ENCODE results near the gene FGD6. TPM values are rescaled to one million over a fixed set of nuclear protein-coding genes. Genes with fewer than 3 reads are reported as not detected.
"Not testable (repeated sequence)": the region's sequence is repeated elsewhere in the genome, so short reads cannot be mapped to it uniquely, and the experiment has no call there.

FGD6 gene
- polyA plus RNA-seq, 4 donors = 9.5 to 11.8 (median 10.7) TPM

GRCh38 chr12:95206916-95207315, 10.4 kb downstream of the FGD6 start:
- no peak for DNase-seq (ENCODE audit: low read depth in 4 of 4, low spot score in 2 of 4)

GRCh38 chr12:95205685-95206084, 11.6 kb downstream of the FGD6 start:
- no peak for DNase-seq (ENCODE audit: low read depth in 4 of 4, low spot score in 2 of 4)

GRCh38 chr12:95205016-95205624, 12.1 kb downstream of the FGD6 start:
- no peak for DNase-seq (ENCODE audit: low read depth in 4 of 4, low spot score in 2 of 4)

GRCh38 chr12:95204141-95204866, 13.0 kb downstream of the FGD6 start:
- no peak for DNase-seq (ENCODE audit: low read depth in 4 of 4, low spot score in 2 of 4)

GRCh38 chr12:95203487-95204030, 13.7 kb downstream of the FGD6 start:
- no peak for DNase-seq (ENCODE audit: low read depth in 4 of 4, low spot score in 2 of 4)

GRCh38 chr12:95202691-95203486, 14.4 kb downstream of the FGD6 start:
- no peak for DNase-seq (ENCODE audit: low read depth in 4 of 4, low spot score in 2 of 4)

- DNase-seq (ENCODE audit: low read depth in 4 of 4, low spot score in 2 of 4) = no peak
These were observed 16.1 kb downstream of the FGD6 start for GRCh38 chr12:95201056-95201670.

GRCh38 chr12:95200128-95200894, 17.0 kb downstream of the FGD6 start:
- no peak for DNase-seq (ENCODE audit: low read depth in 4 of 4, low spot score in 2 of 4)

GRCh38 chr12:95198914-95199313, 18.4 kb downstream of the FGD6 start:
- no peak for DNase-seq (ENCODE audit: low read depth in 4 of 4, low spot score in 2 of 4)

- no peak for DNase-seq (ENCODE audit: low read depth in 4 of 4, low spot score in 2 of 4)
These were observed 19.6 kb downstream of the FGD6 start for GRCh38 chr12:95197636-95198035.

GRCh38 chr12:95196875-95197569, 20.2 kb downstream of the FGD6 start:
- DNase-seq (ENCODE audit: low read depth in 4 of 4, low spot score in 2 of 4) = not testable (repeated sequence)

GRCh38 chr12:95195122-95195521, 22.1 kb downstream of the FGD6 start:
- no peak for DNase-seq (ENCODE audit: low read depth in 4 of 4, low spot score in 2 of 4)

GRCh38 chr12:95193139-95193538, 24.1 kb downstream of the FGD6 start:
- no peak for DNase-seq (ENCODE audit: low read depth in 4 of 4, low spot score in 2 of 4)

- no peak for DNase-seq (ENCODE audit: low read depth in 4 of 4, low spot score in 2 of 4)
These were observed 25.0 kb downstream of the FGD6 start for GRCh38 chr12:95192271-95192670.

- no peak for DNase-seq (ENCODE audit: low read depth in 4 of 4, low spot score in 2 of 4)
These were observed 26.1 kb downstream of the FGD6 start for GRCh38 chr12:95191060-95191696.

- DNase-seq (ENCODE audit: low read depth in 4 of 4, low spot score in 2 of 4) = no peak
These were observed 29.3 kb downstream of the FGD6 start for GRCh38 chr12:95187865-95188415.

GRCh38 chr12:95185854-95186253, 31.4 kb downstream of the FGD6 start:
- DNase-seq (ENCODE audit: low read depth in 4 of 4, low spot score in 2 of 4) = no peak

- DNase-seq (ENCODE audit: low read depth in 4 of 4, low spot score in 2 of 4) = no peak
These were observed 32.2 kb downstream of the FGD6 start for GRCh38 chr12:95185072-95185471.

- no peak for DNase-seq (ENCODE audit: low read depth in 4 of 4, low spot score in 2 of 4)
These were observed 33.1 kb downstream of the FGD6 start for GRCh38 chr12:95184121-95184520.
